AG04450 (cell line): ENCODE measurements around the gene ACOXL. TPM values are rescaled to one million over a fixed set of nuclear protein-coding genes. Genes with fewer than 3 reads are reported as not detected.

Source experiments
- CTCF ChIA-PET: fragments of 300-600, 350-600 bp; formaldehyde crosslinking; extraction: SDS; loops from one replicate; lab custom pipeline; 2022; ENCODE audit warnings: antibody characterized with exemption, inconsistent platforms; lab: Charles Lee
- POLR2A ChIA-PET: fragments of 350-600 bp; formaldehyde crosslinking; extraction: SDS; loops from one replicate; lab custom pipeline; 2021; ENCODE audit warnings: antibody characterized with exemption, inconsistent platforms; lab: Yijun Ruan, JAX
- DNase-seq: peaks from one replicate; pipeline ENCODE4 v3.0.0-alpha.2; 2011; ENCODE audit warnings: low read depth, low spot score
- H3K27ac ChIP-seq: one replicate; pipeline ENCODE4 v1.5.1; 2012; ENCODE audit warnings: low read depth, low read length, control low read depth
- H3K27me3 ChIP-seq: one replicate; pipeline ENCODE4 v1.6.0; 2012; ENCODE audit warnings: low read length; ENCODE audit not compliant: control insufficient read depth, insufficient read depth
- H3K4me3 ChIP-seq: 2 replicates; pipeline ENCODE4 v1.5.1; 2011; ENCODE audit warnings: mild to moderate bottlenecking, low read depth, low read length, control low read depth
- H3K9me3 ChIP-seq: 2 replicates; pipeline ENCODE4 v1.5.1; 2012; ENCODE audit warnings: low read length; ENCODE audit not compliant: control insufficient read depth, insufficient read depth
- CTCF ChIP-seq: IDR thresholded peaks from 2 replicates; pipeline ENCODE4 v1.5.1; 2011; ENCODE audit warnings: low read depth, low read length, control low read depth, inconsistent platforms
- polyA plus RNA-seq: library from polyadenylated mRNA; depleted of rRNA; stranded (reverse); fragments of >200 nt; gene quantifications from 2 replicates; pipeline ENCODE4 v1.2.3, GENCODE V29; 2011

Gene ACOXL
- polyA plus RNA-seq, 1 experiment, result not detected

GRCh38 chr2:111149882-111150455 is 417.6 kb downstream of the ACOXL start:
- CTCF ChIA-PET, result no interaction called here
- no peak for TF ChIP-seq CTCF
- DNase-seq, result no peak
- no peak overlapping the region for H3K27ac ChIP-seq
- no peaks in the 10 kb centered on the region for H3K9me3 ChIP-seq
- H3K4me3 ChIP-seq, result no peak overlapping the region
- POLR2A ChIA-PET, result no interaction called here
- no peaks in the 10 kb centered on the region for H3K27me3 ChIP-seq

- TF ChIP-seq CTCF, result no peak
- Histone ChIP-seq H3K27ac (no peak overlapping the region), H3K4me3 (no peak overlapping the region), H3K9me3 (no peaks in the 10 kb centered on the region), H3K27me3 (no peaks in the 10 kb centered on the region)
- CTCF ChIA-PET, result no interaction called here
- POLR2A ChIA-PET, result no interaction called here
- DNase-seq, result no peak
These were observed 422.4 kb downstream of the ACOXL start for GRCh38 chr2:111154758-111155157.

- no peak overlapping the region for H3K4me3 ChIP-seq
- H3K9me3 ChIP-seq, result no peaks in the 10 kb centered on the region
- no peak for DNase-seq
- no peak overlapping the region for H3K27ac ChIP-seq
- ChIA-PET POLR2A (no interaction called here), CTCF (interaction anchor here (1.0 kb wide), 1 partner anchor 39 kb away, joined by 3 read pairs; no protein-coding TSS in a partner anchor)
- TF ChIP-seq CTCF, result no peak
- no peaks in the 10 kb centered on the region for H3K27me3 ChIP-seq
These were observed 423.2 kb downstream of the ACOXL start for GRCh38 chr2:111155610-111156009.

GRCh38 chr2:111156529-111156928 is 424.2 kb downstream of the ACOXL start:
- POLR2A ChIA-PET, result no interaction called here

More at GRCh38 chr2:111156529-111156928, 424.2 kb downstream of the ACOXL start:
- DNase-seq, result no peak
- no peak for TF ChIP-seq CTCF
- Histone ChIP-seq H3K4me3 (no peak overlapping the region), H3K9me3 (no peaks in the 10 kb centered on the region), H3K27me3 (no peaks in the 10 kb centered on the region), H3K27ac (no peak overlapping the region)
- CTCF ChIA-PET, result interaction anchor here (0.6 kb wide), 1 partner anchor 22 kb away, joined by 3 read pairs; no protein-coding TSS in a partner anchor
